MCF 10A (cell line): ENCODE results near the gene DBN1. TPM values are rescaled to one million over a fixed set of nuclear protein-coding genes. Genes with fewer than 3 reads are reported as not detected.

Experiments
- Bru-seq: library from RNA; stranded (reverse); fragments of 400-500 nt; gene quantifications from one replicate; lab custom pipeline; 2021; lab: Mats Ljungman, UMichigan
- BruChase-seq, 2 experiments: library from RNA; stranded (reverse); fragments of 400-500 nt; gene quantifications; one replicate each; lab custom pipeline; 2021; lab: Mats Ljungman, UMichigan
- BruUV-seq: library from RNA; stranded (reverse); fragments of 400-500 nt; replicated peaks from 2 replicates; lab custom pipeline; 2021; lab: Mats Ljungman, UMichigan
- CTCF ChIA-PET: fragments of 300-600 bp; sonication (Branson Sonifier 250); formaldehyde crosslinking; extraction: SDS; loops from one replicate; lab custom pipeline; 2021; ENCODE audit warnings: antibody characterized with exemption, inconsistent platforms; lab: Yijun Ruan, JAX
- POLR2A ChIA-PET: fragments of 300-600, 350-650 bp; sonication (Branson Sonifier 250); formaldehyde crosslinking; extraction: SDS; loops from one replicate; lab custom pipeline; 2020; ENCODE audit warnings: antibody characterized with exemption, inconsistent platforms; lab: Yijun Ruan, JAX
- DNase-seq: peaks from one replicate; pipeline ENCODE4 v3.0.0-alpha.2; 2018; ENCODE audit not compliant: unreplicated experiment
- H3K27ac Mint-ChIP-seq: one replicate; pipeline ENCODE4 v1.8.0; 2022; ENCODE audit warnings: mild to moderate bottlenecking, low read depth, mixed read lengths; ENCODE audit not compliant: unreplicated experiment
- H3K27me3 Mint-ChIP-seq: one replicate; pipeline ENCODE4 v1.8.0; 2022; ENCODE audit warnings: mixed read lengths; ENCODE audit not compliant: insufficient read depth, unreplicated experiment
- H3K36me3 Mint-ChIP-seq: one replicate; pipeline ENCODE4 v1.8.0; 2022; ENCODE audit warnings: mild to moderate bottlenecking, moderate library complexity, mixed read lengths; ENCODE audit not compliant: insufficient read depth, unreplicated experiment
- H3K4me1 Mint-ChIP-seq: one replicate; pipeline ENCODE4 v1.8.0; 2022; ENCODE audit warnings: mixed read lengths; ENCODE audit not compliant: insufficient read depth, unreplicated experiment
- H3K4me3 Mint-ChIP-seq: one replicate; pipeline ENCODE4 v1.8.0; 2022; ENCODE audit warnings: mild to moderate bottlenecking, moderate library complexity, mixed read lengths; ENCODE audit not compliant: unreplicated experiment
- H3K9me3 Mint-ChIP-seq: one replicate; pipeline ENCODE4 v1.8.0; 2022; ENCODE audit warnings: mixed read lengths; ENCODE audit not compliant: unreplicated experiment
- intact Hi-C: fragments of 100-400 bp; cut with micrococcal nuclease; formaldehyde crosslinking; loops from 2 replicates; pipeline ENCODE4 v1.14.1; 2022
- long read RNA-seq: library from polyadenylated mRNA; stranded (forward); transcript quantifications from one replicate; pipeline ENCODE4 v2.0.0, GENCODE V29; 2022
- total RNA-seq: library from RNA; stranded (reverse); gene quantifications from 2 replicates; pipeline ENCODE4 v1.2.3, GENCODE V29; 2022
- TF ChIP-seq, protein P1 (sequence below): fragments of 200-600 bp; IDR thresholded peaks from one replicate; pipeline ENCODE4 v1.8.0; 2022; ENCODE audit warnings: antibody characterized with exemption, mild to moderate bottlenecking; ENCODE audit not compliant: unreplicated experiment

DBN1 gene
- 149 and 165 TPM in 2 replicates for total RNA-seq
- percentile 66 among the genes with signal in this experiment for Bru-seq, nascent RNA
- percentile 87 among the genes with signal in this experiment for BruChase-seq, experiment 1, labeled RNA remaining after a 6-hour chase
- BruChase-seq, experiment 2, labeled RNA remaining after a 2-hour chase = percentile 79 among the genes with signal in this experiment
- long read RNA-seq, transcript DBN1-202 (14 exons, 2,995 nt) = major isoform, 190 of 268 reads
- long read RNA-seq, partial matches to known transcripts = 30 of 268 reads
- long read RNA-seq, other reads (novel, unspliced or antisense) = 46 of 268 reads

DNA sequence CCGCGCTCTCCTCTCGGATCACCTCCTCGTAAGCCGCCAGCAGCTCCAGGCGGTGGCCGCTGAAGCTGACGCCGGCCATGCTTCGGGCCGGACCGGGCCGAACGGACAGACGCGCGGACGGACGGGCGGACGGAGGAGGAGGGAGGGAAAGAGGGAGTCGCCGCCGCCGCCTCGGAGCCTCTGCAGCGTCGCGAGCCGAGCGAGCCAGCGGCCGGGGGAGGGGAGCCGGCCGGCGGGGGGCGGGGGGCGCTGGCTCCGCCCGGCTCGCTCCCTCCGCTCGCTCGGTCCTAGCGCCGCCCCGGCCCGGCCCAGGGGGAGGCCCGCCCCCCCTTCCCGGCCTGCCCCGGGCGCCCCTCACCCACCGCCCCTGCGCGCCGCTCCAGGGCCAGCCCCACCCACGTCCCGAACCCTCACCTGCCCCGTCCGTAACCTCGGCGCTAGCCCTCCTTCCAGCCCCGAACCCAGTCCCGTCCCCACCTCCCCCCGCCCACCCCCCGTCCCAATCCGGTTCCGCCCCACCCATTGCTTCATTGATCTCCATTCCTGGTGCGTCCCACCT is at the start of gene DBN1:
DBN1 (minus strand) TSS at position 192 of the 559 bp plus-strand sequence; CDS start at position 79, 113 bp downstream.
- TF ChIP-seq, protein P1, sequence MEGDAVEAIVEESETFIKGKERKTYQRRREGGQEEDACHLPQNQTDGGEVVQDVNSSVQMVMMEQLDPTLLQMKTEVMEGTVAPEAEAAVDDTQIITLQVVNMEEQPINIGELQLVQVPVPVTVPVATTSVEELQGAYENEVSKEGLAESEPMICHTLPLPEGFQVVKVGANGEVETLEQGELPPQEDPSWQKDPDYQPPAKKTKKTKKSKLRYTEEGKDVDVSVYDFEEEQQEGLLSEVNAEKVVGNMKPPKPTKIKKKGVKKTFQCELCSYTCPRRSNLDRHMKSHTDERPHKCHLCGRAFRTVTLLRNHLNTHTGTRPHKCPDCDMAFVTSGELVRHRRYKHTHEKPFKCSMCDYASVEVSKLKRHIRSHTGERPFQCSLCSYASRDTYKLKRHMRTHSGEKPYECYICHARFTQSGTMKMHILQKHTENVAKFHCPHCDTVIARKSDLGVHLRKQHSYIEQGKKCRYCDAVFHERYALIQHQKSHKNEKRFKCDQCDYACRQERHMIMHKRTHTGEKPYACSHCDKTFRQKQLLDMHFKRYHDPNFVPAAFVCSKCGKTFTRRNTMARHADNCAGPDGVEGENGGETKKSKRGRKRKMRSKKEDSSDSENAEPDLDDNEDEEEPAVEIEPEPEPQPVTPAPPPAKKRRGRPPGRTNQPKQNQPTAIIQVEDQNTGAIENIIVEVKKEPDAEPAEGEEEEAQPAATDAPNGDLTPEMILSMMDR = no peak
- DNase-seq = peak; percentile 56
- CTCF ChIA-PET = interaction anchor here (0.6 to 5.9 kb wide), 8 partner anchors 17 to 725 kb away, joined by 3 to 65 read pairs (median 5); partner anchors contain the start of gene PDLIM7
- Mint-ChIP-seq H3K4me3 (peak within 1 kb of the TSS; percentile 74), H3K27me3 (no peaks in the 10 kb centered on the region), H3K9me3 (no peaks in the 10 kb centered on the region), H3K4me1 (peaks cover 55% of the 10 kb centered on the region), H3K27ac (no peak within 1 kb of the TSS), H3K36me3 (peaks cover under 1% of the 10 kb centered on the region)
- intact Hi-C loops = no loop called here
- no TSS peak for BruUV-seq
- POLR2A ChIA-PET = interaction anchor here (0.8 to 1.2 kb wide), 3 partner anchors 11 to 29 kb away, joined by 3 to 6 read pairs (median 5); no protein-coding TSS in a partner anchor

DNA sequence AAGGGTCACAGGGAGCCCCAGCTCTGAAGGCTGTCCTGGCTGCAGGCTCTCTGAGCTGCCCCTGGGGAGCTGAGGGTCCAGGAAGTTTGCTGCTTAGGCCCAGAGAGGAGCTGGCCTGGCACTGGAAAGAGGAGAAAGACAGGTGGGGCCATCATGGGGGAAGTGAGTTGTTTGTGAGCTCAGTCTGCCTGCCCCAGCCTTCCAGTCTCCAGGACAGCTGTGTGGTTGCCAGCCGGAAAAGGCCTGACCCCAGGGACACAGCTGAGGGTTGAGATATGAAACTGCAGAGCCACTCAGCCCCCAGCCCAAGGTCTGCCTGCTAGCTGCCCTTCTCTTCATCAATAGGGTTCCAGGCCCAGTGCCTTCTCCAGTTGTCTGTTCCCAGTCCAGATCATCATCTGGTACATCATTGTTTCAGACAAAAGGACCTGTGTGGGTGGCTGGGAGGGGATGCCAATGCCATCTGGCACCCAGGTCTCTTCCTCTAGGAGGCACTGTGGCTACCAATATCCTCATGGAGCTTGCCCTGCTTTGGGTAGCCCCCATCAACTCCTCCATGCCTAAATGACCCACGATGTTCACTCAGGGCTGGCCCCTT is 47.6 kb upstream of the DBN1 start:
- Mint-ChIP-seq H3K27me3 (no peaks in the 10 kb centered on the region), H3K4me3 (no peak overlapping the region), H3K9me3 (no peaks in the 10 kb centered on the region), H3K36me3 (peaks cover 43% of the 10 kb centered on the region), H3K4me1 (peaks cover 18% of the 10 kb centered on the region), H3K27ac (peak overlapping the region; percentile 55)
- intact Hi-C loops = no loop called here
- no TSS peak for BruUV-seq
- ChIA-PET POLR2A (interaction anchor here (0.9 to 5.1 kb wide), 2 partner anchors 20 to 24 kb away, joined by 3 to 31 read pairs; no protein-coding TSS in a partner anchor), CTCF (interaction anchor here (0.5 to 2.9 kb wide), 8 partner anchors 13 to 244 kb away, joined by 3 to 12 read pairs (median 3); no protein-coding TSS in a partner anchor)
- no peak for DNase-seq
- TF ChIP-seq, protein P1 = no peak

DNA sequence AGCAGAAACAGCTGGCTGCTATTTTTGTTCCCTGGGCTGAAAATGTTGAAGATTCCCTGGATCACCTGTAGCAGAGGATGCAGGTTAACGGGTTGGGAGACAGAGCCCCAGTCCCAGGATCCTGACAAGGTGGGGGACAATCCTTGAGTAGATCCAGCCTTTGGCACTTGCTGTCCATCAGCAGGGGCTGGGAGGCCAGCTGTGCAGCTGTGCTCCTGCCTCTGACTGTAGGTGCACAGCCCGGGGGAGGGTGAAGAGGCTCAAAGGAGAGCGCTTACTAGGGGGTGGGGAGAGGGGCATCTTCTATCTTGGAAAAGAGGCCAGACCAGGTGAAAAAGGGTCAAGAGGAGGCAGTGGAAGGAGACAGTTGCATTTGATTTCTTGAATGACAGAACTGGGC is 46.8 kb upstream of the DBN1 start:
- ChIA-PET CTCF (interaction anchor here (0.9 to 2.9 kb wide), 4 partner anchors 14 to 87 kb away, joined by 3 to 12 read pairs (median 4); no protein-coding TSS in a partner anchor), POLR2A (interaction anchor here (5.1 kb wide), 1 partner anchor 25 kb away, joined by 31 read pairs; no protein-coding TSS in a partner anchor)
- H3K27ac Mint-ChIP-seq = peak overlapping the region; percentile 55
- peaks cover 50% of the 10 kb centered on the region for H3K36me3 Mint-ChIP-seq
- no peak overlapping the region for H3K4me3 Mint-ChIP-seq
- intact Hi-C loops = no loop called here
- BruUV-seq = no TSS peak
- H3K27me3 Mint-ChIP-seq = no peaks in the 10 kb centered on the region
- H3K9me3 Mint-ChIP-seq = no peaks in the 10 kb centered on the region
- no peak for DNase-seq
- TF ChIP-seq, protein P1 = no peak
- H3K4me1 Mint-ChIP-seq = peaks cover 24% of the 10 kb centered on the region
